Prostate gland (tissue), 2 donors: ENCODE measurements around the gene NOL9.

ENCODE experiments used
- CTCF ChIP-seq, 4 experiments: fragments of 200-600 bp in 2 of 4; fragments of 450-650 bp in 2 of 4; sonication (generic) in 2 of 4; IDR thresholded peaks; 1 replicate in 3 of 4; 2 replicates in 1 of 4; pipeline ENCODE4 v1.5.1; 2016 to 2019; ENCODE audit warnings: antibody characterized with exemption in 4 of 4, mild to moderate bottlenecking in 2 of 4, moderate library complexity in 2 of 4
- POLR2A ChIP-seq: fragments of 450-650 bp; IDR thresholded peaks from one replicate; pipeline ENCODE4 v1.6.1; 2016; ENCODE audit warnings: antibody characterized with exemption, mild to moderate bottlenecking
- POLR2AphosphoS5 ChIP-seq: sonication (generic); formaldehyde crosslinking; IDR thresholded peaks from one replicate; pipeline ENCODE4 v1.6.1; 2017; ENCODE audit warnings: antibody characterized with exemption

DNA sequence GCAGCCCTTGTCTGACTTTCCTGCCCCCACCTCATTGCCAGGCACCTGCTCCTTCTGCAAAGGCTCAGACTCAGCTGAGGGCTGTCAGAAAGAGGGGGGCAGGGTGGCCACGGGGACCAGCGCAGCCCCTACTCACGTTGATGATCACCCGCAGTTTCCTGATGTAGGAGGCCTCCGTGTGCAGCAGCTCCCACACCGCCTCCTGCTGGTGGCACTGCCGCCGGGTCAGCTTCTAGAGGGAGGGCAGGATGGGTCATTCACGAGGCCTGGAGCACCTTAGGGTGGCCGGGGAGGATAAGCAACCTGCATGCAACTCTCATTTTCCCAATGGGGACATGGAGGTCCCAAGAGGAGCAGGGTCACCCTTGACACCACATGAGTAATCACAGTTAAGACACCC is 81.9 kb downstream of the NOL9 start:
- TF ChIP-seq CTCF (IDR thresholded peaks at IDR 0.05): no peak
- no peak for TF ChIP-seq POLR2A
- no peak for TF ChIP-seq POLR2AphosphoS5
